ENCODE results near the gene SSH2.
"Not testable (repeated sequence)": the region's sequence is repeated elsewhere in the genome, so short reads cannot be mapped to it uniquely, and the experiment has no call there.

The SSH2 gene

GRCh38 chr17:29710520-29710884, 219.5 kb downstream of the SSH2 start:
- no peak for DNase-seq (ENCODE audit: low read depth in 2 of 2)

GRCh38 chr17:29709866-29710519, 220.0 kb downstream of the SSH2 start:
- DNase-seq (ENCODE audit: low read depth in 2 of 2) = no peak

- no peak for DNase-seq (ENCODE audit: low read depth in 2 of 2)
These were observed 222.8 kb downstream of the SSH2 start for GRCh38 chr17:29707212-29707571.

GRCh38 chr17:29706045-29706431, 224.0 kb downstream of the SSH2 start:
- DNase-seq (ENCODE audit: low read depth in 2 of 2) = no peak

GRCh38 chr17:29705386-29705785, 224.6 kb downstream of the SSH2 start:
- DNase-seq (ENCODE audit: low read depth in 2 of 2) = no peak

GRCh38 chr17:29699283-29699682, 230.7 kb downstream of the SSH2 start:
- no peak for DNase-seq (ENCODE audit: low read depth in 2 of 2)

GRCh38 chr17:29698837-29699236, 231.2 kb downstream of the SSH2 start:
- no peak for DNase-seq (ENCODE audit: low read depth in 2 of 2)

GRCh38 chr17:29698019-29698777, 231.8 kb downstream of the SSH2 start:
- DNase-seq (ENCODE audit: low read depth in 2 of 2) = no peak

- DNase-seq (ENCODE audit: low read depth in 2 of 2) = no peak
These were observed 232.7 kb downstream of the SSH2 start for GRCh38 chr17:29697371-29697770.

- DNase-seq (ENCODE audit: low read depth in 2 of 2) = no peak
These were observed 235.0 kb downstream of the SSH2 start for GRCh38 chr17:29694918-29695563.

- no peak for DNase-seq (ENCODE audit: low read depth in 2 of 2)
These were observed 236.3 kb downstream of the SSH2 start for GRCh38 chr17:29693751-29694150.

GRCh38 chr17:29687596-29687995, 242.4 kb downstream of the SSH2 start:
- no peak for DNase-seq (ENCODE audit: low read depth in 2 of 2)

- no peak for DNase-seq (ENCODE audit: low read depth in 2 of 2)
These were observed 242.9 kb downstream of the SSH2 start for GRCh38 chr17:29686993-29687590.

- no peak for DNase-seq (ENCODE audit: low read depth in 2 of 2)
These were observed 246.5 kb downstream of the SSH2 start for GRCh38 chr17:29683481-29683880.

- DNase-seq (ENCODE audit: low read depth in 2 of 2) = no peak
These were observed 247.0 kb downstream of the SSH2 start for GRCh38 chr17:29682987-29683386.

- DNase-seq (ENCODE audit: low read depth in 2 of 2) = no peak
These were observed 248.0 kb downstream of the SSH2 start for GRCh38 chr17:29682054-29682453.

- DNase-seq (ENCODE audit: low read depth in 2 of 2) = no peak
These were observed 252.2 kb downstream of the SSH2 start for GRCh38 chr17:29677824-29678223.

GRCh38 chr17:29677221-29677791, 252.7 kb downstream of the SSH2 start:
- no peak for DNase-seq (ENCODE audit: low read depth in 2 of 2)

- DNase-seq (ENCODE audit: low read depth in 2 of 2) = not testable (repeated sequence)
These were observed 254.1 kb downstream of the SSH2 start for GRCh38 chr17:29675961-29676360.

GRCh38 chr17:29674281-29674680, 255.7 kb downstream of the SSH2 start:
- DNase-seq (ENCODE audit: low read depth in 2 of 2) = no peak

GRCh38 chr17:29671661-29672060, 258.4 kb downstream of the SSH2 start:
- no peak for DNase-seq (ENCODE audit: low read depth in 2 of 2)

GRCh38 chr17:29669266-29669665, 260.8 kb downstream of the SSH2 start:
- DNase-seq (ENCODE audit: low read depth in 2 of 2) = no peak

Data from stimulated activated CD4-positive, alpha-beta T cell treated with anti-CD3 and anti-CD28 coated beads, Interleukin-1b, Interleukin-23, amount 100 ng/mL, for 1 hour (primary cell).